GM19438 (cell line): ENCODE measurements around the gene TBKBP1.
"Not testable (repeated sequence)": the region's sequence is repeated elsewhere in the genome, so short reads cannot be mapped to it uniquely, and the experiment has no call there.

Source experiments
- ATAC-seq: cut with Tn5 transposase; IDR thresholded peaks from one replicate; pipeline ENCODE4 v1.9.1; 2021; ENCODE audit warnings: low read depth; ENCODE audit not compliant: unreplicated experiment

The TBKBP1 gene

GRCh38 chr17:47729476-47729875, 35.5 kb downstream of the TBKBP1 start:
- ATAC-seq: no peak

- no peak for ATAC-seq
Measured at GRCh38 chr17:47730681-47731080, 36.7 kb downstream of the TBKBP1 start.

GRCh38 chr17:47731396-47731795, 37.4 kb downstream of the TBKBP1 start:
- no peak for ATAC-seq

- no peak for ATAC-seq
Measured at GRCh38 chr17:47732399-47733046, 38.6 kb downstream of the TBKBP1 start.

- no peak for ATAC-seq
Measured at GRCh38 chr17:47733047-47733673, 39.2 kb downstream of the TBKBP1 start, which contains the start of gene TBX21. Gene TBX21, plus strand, starts transcription at chr17:47733236. Its CDS starts 219 bp downstream, at chr17:47733455.

- ATAC-seq: no peak
Measured at GRCh38 chr17:47733674-47734410, 39.9 kb downstream of the TBKBP1 start.

- no peak for ATAC-seq
Measured at GRCh38 chr17:47735139-47735464, 41.1 kb downstream of the TBKBP1 start.

- ATAC-seq: no peak
Measured at GRCh38 chr17:47735536-47736011, 41.6 kb downstream of the TBKBP1 start.

- no peak for ATAC-seq
Measured at GRCh38 chr17:47736501-47737495, 42.8 kb downstream of the TBKBP1 start.

- ATAC-seq: no peak
Measured at GRCh38 chr17:47738178-47738577, 44.2 kb downstream of the TBKBP1 start.

GRCh38 chr17:47739150-47739549, 45.2 kb downstream of the TBKBP1 start:
- no peak for ATAC-seq

- ATAC-seq: not testable (repeated sequence)
Measured at GRCh38 chr17:47739945-47740344, 46.0 kb downstream of the TBKBP1 start.

GRCh38 chr17:47741109-47741792, 47.3 kb downstream of the TBKBP1 start:
- no peak for ATAC-seq

- ATAC-seq: no peak
Measured at GRCh38 chr17:47741793-47742145, 47.8 kb downstream of the TBKBP1 start.

- ATAC-seq: no peak
Measured at GRCh38 chr17:47742319-47743181, 48.6 kb downstream of the TBKBP1 start.

- ATAC-seq: no peak
Measured at GRCh38 chr17:47744168-47745036, 50.4 kb downstream of the TBKBP1 start.

GRCh38 chr17:47745037-47745380, 51.0 kb downstream of the TBKBP1 start:
- no peak for ATAC-seq

GRCh38 chr17:47751471-47751870, 57.5 kb downstream of the TBKBP1 start:
- ATAC-seq: no peak
